HG02610 (cell line): ENCODE data around the gene RAD51B.
"Not testable (repeated sequence)": the region's sequence is repeated elsewhere in the genome, so short reads cannot be mapped to it uniquely, and the experiment has no call there.

Source experiments
- ATAC-seq: cut with Tn5 transposase; IDR thresholded peaks from one replicate; pipeline ENCODE4 v1.9.1; 2021; ENCODE audit warnings: mild to moderate bottlenecking, moderate library complexity; ENCODE audit not compliant: unreplicated experiment

Gene RAD51B

GRCh38 chr14:67977434-67978034 is 158.0 kb downstream of the RAD51B start:
- ATAC-seq: no peak

DNA sequence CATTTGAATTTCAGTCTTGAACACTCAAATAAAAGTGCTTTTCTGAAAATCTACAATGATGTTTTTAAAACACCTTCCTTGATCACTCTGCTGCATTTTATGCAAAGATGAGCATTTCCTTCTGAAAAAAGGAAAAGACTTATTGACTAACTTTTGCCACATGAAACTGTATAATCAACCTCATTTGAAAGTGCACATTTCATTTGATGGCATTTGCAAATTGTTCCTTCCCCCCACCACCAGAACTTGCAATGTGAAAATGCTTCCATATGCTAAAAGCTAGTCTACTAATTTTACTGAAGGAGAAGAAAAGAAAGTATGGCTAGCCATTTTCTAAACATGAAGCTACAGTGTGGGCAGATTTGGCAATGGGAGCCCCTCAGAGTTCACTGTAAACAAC is 159.2 kb downstream of the RAD51B start:
- ATAC-seq: no peak

DNA sequence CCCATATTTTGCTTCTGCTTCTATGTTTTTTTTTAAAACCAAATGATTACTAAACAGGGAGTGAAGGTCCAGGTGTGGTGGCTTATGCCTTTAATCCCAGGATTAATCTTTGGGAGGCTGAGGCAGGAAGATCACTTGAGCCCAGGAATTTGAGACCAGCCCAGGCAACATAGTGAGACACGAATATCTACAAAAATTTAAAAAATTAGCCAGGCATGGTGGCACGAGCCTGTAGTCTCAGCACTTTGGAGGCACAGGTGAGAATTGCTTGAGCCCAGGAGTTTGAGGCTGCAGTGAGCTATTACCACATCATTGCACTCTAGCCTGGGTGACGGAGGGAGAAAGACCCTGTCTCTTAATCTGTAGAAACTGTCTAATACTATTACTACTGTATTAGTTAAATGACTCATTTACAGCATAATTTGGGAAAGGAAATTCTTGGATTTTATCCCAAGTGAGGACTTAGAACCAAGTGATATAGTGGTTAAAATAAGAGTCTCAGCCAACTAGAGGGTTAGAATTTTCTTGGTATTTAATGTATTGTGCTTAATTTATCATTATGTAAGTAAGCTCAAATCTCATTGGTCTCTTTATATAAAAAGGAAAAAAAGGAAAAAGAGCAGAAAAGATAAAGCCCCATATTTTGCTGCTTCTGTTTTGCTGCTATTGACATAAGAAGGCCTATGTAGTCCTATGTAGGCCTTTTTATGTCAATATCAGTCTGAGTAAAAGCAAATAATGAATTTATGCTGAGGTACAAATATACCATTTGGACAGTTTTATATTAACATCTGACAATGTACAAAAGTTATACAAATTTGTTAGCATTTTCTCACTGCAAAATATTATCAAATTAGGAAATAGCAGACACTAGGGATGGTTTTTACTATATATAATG is 163.4 kb downstream of the RAD51B start:
- ATAC-seq: no peak

- ATAC-seq: no peak
Observed at GRCh38 chr14:67984274-67984673, 164.7 kb downstream of the RAD51B start.

DNA sequence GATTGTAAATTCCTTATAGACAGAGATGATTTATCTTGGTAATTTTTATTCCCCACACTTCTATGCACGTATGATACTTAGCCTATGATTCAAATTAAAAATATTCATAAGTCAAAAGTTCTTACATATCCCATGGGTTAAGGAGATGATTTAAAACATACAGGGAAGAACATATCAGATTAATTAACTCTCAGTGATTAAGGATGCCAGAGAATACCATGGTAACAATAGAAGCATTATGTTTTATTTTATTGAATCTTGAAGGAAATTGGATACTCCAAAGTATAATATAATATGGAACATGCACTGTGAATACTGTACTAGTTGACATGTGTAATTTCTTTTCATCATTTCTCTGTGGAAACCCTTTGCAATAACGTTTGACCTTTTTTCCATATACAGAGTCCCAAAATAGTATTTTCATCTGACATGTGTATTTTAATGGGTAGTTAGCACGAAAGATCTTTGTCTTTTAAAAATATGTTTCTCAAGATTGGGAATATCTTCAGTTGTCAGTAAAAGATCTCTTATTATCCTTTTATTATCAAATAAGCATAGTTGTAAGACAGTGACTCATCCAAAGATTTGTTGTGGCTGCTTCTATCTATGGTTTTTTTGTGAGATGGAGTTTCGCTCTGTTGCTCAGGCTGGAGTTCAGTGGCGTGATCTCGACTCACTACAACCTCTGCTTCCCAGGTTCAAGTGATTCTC is 166.7 kb downstream of the RAD51B start:
- no peak for ATAC-seq

DNA sequence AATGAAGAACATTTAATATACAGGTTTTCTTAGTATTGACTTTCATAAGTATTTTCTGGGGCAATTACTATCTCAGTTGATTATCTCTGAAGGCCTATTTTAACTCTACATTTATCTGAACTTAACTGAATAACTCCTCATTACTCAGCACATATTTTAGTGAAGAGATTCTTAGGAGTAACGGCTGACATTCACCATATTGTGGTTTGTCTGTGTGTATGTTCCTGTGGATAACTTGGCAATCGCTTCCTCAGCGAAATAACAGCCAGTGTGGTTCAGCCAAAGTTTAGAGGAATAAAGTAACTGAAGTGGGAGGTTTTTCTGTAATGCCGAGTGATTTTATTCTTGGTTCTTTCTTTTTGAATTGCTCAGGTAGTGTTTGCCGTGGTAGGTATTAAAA is 168.0 kb downstream of the RAD51B start:
- ATAC-seq: no peak

- ATAC-seq: not testable (repeated sequence)
Observed at GRCh38 chr14:67988210-67988609, 168.6 kb downstream of the RAD51B start.

DNA sequence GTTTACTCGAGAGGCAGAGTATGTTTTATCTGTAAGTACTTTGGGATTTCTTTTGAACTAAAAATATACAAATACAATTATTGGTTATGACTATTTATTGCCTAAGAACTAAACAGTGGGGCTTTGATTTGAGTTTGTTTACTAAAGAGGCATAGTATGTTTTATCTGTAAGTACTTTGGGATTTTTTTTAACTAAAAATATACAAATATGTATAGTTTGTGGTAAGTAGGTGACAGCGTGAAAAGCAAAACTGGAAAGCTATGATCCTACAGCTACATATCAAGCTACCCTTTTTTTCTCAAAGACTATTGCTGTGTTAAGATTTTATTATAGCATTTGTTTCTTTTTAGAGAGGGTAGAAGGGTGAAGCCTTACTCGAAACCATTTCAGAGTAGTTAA is 171.0 kb downstream of the RAD51B start:
- ATAC-seq: no peak

DNA sequence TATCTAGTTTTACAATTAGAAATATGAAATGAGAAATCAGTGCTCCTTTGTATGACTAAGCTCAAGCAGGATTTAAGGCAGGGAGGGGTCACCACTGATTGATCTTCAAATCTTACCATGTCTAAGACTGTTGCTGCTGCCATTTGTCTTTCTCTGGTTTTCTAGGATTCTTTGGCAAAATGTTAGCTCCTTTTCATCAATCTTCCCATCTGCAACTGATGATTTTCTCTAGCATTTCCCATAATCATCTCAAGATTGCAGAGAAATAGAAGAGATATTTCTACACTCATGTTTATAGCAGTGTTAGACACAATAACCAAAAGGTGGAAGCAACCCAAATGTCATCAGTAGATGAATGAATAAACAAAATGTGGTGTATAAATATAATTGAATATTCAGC is 175.0 kb downstream of the RAD51B start:
- ATAC-seq: no peak

DNA sequence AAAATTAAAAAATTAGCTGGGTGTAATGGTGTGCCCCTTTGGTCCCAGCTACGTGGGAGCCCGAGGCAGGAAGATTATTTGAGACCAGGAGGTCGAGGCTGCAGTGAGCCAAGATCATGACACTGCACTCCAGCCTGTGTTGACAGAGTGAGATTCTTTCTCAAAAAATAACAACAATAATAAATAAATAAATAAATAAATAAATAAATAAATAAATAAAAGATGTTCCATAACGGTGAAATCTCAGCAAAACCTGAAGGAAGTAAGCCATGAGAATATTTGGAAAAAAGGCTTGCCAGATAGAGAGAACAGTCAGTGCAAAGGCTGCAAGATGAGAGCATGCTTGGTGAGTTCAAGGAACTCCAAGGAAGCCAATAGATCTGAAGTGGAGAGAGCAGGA is 176.7 kb downstream of the RAD51B start:
- no peak for ATAC-seq

DNA sequence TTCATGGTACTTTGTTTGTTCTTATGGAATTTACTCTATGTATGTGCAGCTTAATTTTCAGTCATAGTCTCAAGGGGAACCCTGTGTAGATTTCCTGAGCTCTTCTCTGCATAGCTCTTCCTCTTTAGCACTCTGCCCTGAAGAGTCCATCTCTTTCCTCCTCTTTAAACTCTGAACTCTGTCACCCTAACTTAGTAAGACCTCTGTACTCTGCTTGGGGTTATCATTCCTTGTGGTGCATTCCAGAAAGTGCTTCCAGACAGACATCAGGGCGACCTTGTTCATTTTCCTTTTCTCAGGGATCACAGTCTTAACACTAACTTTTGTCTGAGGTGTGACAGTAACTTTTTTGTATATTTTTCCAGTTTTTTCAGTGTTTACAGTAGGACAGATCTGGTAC is 179.3 kb downstream of the RAD51B start:
- no peak for ATAC-seq

- no peak for ATAC-seq
Observed at GRCh38 chr14:67999290-67999689, 179.7 kb downstream of the RAD51B start.

DNA sequence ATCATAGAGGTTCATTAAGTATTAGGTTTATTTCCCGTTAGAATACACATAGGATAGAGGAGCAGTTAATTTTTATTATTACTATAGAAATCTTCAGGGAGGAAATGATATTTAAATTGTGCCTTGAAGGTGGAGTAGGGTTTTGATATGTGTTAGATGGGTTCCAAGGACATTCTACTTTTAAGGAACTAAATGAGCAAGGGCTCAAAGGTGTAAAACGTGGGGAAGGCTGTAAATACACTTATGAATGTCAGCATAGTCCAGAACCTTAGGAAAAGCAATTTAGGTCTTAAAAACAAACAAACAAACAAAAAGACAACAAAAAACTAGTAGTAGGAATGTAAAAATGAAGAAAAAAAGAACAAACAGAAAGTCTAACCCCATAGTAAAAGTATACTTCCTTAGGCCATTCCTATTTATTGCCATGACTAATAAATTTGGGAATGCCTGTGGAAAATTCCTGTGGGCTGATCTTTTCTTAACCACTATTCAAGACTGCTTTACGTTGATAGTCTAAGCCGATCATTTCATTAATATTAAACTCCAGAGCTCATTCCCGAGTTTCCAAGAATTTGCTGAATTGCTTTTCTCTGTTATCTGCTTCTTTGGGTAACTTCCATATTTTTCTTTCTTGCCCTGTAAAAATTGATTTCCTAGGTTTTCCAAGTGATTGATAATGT is 180.3 kb downstream of the RAD51B start:
- no peak for ATAC-seq

DNA sequence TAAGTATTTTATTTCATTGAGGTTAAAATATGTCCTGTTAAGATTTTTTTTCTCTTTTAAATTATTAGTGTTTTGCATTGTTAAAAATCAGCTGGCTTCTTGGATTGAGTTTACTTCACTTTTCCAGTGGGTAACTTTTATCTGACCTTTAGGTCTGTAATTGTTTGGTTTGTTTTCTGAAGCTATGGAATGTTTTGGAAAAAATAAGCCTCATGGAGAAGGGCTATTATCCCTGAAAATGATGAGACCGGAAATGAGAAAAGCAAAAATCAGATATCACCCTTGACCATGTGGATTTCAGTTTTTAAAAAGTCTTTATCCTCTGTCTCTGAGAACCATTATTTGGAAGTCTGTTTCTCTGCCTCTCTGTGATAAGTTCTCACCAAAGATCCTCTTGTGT is 180.9 kb downstream of the RAD51B start:
- no peak for ATAC-seq

DNA sequence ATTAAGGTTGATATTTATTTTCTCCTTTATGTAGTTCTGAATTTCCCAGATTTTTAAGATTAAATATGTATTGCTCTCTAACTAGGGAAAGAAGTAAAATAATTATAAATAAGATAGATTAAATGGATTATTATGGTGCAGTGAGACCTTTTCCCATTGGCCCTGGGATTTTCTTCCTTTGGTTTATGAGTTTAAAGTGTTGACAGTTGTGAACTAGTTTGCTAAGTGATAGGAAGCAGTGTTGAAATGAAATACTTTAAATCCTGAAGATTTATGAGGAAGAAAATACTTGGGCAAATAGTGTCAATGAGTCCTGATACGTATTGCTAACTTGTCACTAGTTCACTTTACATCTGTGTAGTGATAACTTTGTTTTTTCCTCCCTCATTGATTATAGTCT is 188.9 kb downstream of the RAD51B start:
- ATAC-seq: no peak

- no peak for ATAC-seq
Observed at GRCh38 chr14:68011406-68012028, 191.9 kb downstream of the RAD51B start.

GRCh38 chr14:68012871-68013270 is 193.3 kb downstream of the RAD51B start:
- no peak for ATAC-seq

DNA sequence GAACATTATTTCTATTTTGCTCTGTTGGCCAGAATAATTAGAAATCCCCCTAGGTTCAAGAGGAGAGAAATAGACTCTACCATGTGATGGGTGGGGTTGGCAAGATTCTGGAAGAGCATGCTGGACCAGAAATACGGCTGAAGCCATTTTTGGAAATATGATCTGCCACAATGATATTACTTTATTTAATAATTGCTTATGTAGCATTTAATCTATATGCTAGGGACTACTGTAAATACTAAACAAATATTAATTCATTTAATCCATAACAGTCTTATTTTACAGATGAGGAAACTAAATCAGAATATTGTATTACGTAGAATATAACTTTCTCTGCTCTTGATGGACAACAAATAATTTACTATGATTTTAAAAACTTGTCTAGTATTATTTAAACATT is 193.7 kb downstream of the RAD51B start:
- no peak for ATAC-seq

DNA sequence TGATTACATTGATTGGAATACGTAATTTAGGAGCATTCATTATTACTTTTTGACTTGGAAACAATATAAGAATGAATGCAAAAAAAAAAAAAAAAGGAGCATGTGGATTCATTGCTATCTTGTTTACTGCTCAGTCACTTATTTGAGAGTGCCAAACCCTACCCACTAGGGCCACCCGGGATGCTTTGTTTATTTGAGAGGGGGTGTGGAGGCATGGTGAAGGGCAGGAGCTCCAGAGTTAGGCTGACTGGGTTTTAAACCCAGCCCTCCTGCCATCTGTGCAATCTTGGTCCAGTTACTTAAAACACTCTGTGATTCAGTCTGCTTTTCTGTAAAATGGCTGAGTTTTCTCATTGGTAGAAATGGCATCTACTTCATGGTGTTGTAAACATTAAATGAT is 195.2 kb downstream of the RAD51B start:
- no peak for ATAC-seq

DNA sequence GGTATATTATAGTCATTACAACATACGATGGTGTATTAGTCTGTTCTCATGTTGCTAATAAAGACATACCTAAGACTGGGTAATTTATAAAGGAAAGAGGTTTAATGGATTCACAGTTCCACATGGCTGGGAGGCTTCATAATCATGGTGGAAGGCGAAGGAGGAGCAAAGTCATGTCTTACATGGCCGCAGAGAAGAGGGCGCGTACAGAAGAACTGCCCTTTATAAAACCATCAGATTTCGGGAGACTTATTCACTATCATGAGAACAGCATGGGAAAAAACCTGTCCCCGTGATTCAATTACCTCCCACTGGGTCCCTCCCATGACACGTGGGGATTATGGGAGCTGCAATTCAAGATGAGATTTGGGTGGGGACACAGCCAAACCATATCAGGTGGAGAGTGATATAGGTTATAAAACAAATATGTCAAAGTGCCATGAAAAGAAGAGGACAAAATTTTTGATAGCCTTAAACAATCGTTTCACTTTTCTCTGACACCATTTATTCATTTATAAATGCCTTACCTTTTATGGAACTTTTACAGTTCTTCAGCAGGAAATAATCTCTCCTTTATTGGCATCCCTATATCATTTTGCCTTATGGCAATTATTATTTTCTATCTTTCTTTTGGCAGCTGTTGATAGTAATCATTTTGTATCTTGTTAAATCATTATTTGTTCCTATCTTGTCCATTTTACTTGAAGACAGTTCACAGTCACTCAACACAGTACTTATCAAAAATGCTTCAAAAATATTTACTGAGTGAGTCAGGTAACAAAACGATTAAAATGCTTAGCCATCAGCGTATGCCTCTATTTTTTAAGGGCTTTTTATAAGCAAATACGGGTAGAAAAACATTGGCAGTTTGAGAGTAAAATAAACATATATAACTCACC is 196.0 kb downstream of the RAD51B start:
- ATAC-seq: no peak
